Cerebellar nuclear complex (tissue), 1 donor: ENCODE data around the gene EFCAB6.

Experiments used
- DNase-seq, 2 experiments: peaks; one replicate each; lab custom pipeline; 2025; lab: John Stamatoyannopoulos, UW

EFCAB6 gene

GRCh38 chr22:43636086-43636485 lies 176.0 kb downstream of the EFCAB6 start:
- no peak for DNase-seq

GRCh38 chr22:43635101-43635500 lies 177.0 kb downstream of the EFCAB6 start:
- DNase-seq, result no peak

DNA sequence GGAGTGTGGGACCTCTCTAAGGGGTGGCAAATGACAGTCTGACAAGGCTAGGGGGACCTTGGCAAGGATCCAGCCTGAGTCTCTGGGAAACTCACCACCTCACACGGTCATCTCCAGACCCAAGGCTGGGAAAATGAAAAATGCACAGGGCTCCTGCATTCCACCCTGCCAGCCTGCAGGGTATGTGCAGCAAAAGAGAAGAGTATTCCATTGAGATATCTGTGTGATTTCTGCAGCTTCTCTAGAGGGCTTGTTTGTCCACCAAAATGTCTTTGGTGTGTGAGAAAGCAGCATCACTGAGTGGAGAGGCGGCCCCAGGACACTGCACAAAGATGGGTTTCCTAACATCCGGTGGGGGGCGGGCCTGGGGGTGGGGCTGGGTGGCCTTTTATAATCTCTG lies 177.8 kb downstream of the EFCAB6 start:
- DNase-seq, result no peak

DNA sequence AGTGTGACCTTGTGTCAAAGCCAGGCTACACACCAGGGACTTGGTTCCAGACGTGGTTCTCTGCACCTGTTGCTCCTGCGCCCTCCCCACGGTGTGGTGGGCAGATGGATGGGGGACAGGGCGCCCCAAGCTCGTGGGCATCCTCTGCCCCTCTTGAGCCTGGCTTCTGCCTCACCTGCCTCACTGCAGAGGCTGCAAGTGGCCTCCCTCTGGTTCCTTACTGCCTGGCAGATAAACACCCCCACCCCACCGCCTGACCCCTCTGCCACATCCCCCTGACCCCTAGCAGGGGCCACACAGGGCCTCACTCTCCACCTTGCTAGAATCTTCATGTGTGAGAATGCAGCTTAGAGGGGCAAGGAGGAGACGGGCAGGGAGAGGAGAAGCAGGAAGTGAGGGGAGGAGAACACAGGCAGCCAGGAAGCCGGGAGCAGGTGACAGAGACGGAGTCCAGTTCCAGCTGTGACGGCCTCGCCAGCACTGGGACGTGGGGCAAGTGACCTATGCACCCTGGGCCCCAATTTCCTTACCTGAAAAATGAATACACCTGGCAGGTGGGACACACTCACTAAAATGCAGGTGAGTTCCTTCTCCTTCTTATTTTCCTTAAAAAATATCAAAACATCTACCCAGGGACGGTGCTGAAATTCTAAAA lies 178.3 kb downstream of the EFCAB6 start:
- DNase-seq, result no peak

DNA sequence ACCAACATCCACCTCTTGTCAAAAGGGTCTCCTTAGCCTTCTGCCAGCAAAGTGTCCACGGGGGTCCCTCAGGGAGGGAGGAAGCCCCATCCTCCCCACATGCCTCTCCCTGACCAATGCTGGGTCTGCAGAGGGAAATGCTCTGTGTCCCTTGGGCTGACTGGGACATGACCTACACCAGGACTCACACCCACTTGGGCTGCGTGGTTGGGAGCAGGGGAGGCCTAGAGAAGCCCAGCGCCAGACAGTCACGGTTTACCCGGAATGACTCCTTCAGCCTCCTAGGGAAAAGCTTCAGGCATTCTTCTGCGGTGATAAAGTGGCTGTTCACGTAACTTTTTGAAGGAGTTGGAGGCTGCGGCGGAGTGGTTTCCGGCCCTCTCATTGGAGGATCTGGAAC lies 180.3 kb downstream of the EFCAB6 start:
- DNase-seq, result no peak

DNA sequence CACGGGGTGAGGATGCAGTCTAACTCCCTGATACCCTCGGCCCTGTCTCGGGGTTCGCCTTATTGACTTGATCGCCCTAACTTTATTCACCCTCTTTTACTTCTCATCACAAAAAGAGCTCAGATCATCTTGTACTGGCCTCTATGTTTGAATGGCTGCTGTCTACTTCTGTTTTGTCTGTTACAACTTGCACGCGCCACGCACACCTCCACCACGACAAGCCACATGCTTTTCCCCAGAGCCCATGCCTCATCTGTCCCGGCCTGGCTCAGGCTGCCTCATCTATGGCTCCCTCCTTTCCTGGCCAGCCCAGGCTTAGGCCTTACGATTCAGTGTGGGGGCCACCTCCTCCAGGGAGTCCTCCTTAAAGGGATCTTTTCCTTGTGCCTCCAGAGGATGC lies 180.9 kb downstream of the EFCAB6 start:
- DNase-seq, result no peak

GRCh38 chr22:43630451-43630850 lies 181.7 kb downstream of the EFCAB6 start:
- no peak for DNase-seq

GRCh38 chr22:43628250-43628649 lies 183.9 kb downstream of the EFCAB6 start:
- DNase-seq, result no peak

- no peak for DNase-seq
Observed at GRCh38 chr22:43627485-43628213, 184.5 kb downstream of the EFCAB6 start.

DNA sequence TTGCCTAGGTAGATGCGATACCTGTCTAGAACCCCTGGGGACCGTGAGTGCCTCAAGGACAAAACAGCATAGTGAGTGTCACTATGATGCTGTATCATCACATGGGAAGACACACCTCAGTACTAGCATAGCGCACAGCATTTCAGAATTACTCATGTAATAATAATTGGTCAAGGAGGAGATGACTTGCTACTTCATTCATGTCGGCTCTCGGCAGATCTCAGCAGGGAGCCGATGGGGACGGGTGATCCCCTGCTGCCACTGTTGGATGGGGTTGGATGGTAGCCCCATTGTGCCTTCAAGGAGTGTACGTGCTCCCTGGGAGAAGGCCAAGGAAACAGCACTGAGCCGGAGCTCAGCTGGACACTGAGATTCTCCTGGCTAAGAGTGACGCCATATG lies 186.9 kb downstream of the EFCAB6 start:
- no peak for DNase-seq

- DNase-seq, result no peak
Observed at GRCh38 chr22:43624144-43624998, 187.7 kb downstream of the EFCAB6 start.

DNA sequence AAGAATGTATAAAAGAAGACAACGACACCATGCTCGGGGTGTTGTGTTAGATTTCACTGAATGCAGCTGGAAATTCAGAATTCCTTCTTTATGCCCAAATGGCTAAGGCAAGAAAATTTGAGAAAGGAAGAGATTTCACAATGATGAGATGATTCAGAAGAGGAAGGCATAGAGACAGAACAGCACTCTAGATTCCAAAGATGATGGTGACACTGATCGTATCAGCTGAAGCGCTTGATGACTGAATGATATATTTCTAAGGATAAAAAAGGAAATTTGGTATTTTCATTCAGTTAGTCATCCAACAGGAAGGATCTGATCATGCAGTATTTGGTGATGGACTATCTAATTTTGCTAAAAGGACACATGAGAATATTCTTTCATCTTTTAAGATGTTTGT lies 189.2 kb downstream of the EFCAB6 start:
- no peak for DNase-seq

- no peak for DNase-seq
Observed at GRCh38 chr22:43620197-43620596, 191.9 kb downstream of the EFCAB6 start.

GRCh38 chr22:43618517-43618916 lies 193.6 kb downstream of the EFCAB6 start:
- DNase-seq, result no peak

GRCh38 chr22:43616645-43617044 lies 195.5 kb downstream of the EFCAB6 start:
- no peak for DNase-seq

DNA sequence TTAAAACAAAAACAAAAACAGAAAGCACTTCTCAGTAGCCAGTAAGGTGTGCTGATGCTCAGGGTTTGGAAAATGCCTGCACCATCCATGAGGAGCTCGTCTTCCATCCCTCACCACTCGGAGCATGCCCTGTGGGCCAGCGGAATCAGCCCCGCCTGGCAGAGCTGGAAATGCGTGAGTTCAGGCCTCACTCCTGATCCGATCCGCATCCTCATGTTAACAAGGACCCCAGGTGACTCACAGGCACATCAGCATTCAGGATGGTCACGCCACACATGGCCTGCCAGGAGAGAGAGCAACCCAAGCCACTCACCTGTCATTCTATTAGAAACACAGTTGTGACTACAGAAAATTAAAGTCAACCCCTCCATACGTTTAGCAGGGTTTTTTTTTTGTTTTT lies 211.8 kb downstream of the EFCAB6 start:
- DNase-seq, result no peak

GRCh38 chr22:43592476-43592875 lies 219.6 kb downstream of the EFCAB6 start:
- no peak for DNase-seq

DNA sequence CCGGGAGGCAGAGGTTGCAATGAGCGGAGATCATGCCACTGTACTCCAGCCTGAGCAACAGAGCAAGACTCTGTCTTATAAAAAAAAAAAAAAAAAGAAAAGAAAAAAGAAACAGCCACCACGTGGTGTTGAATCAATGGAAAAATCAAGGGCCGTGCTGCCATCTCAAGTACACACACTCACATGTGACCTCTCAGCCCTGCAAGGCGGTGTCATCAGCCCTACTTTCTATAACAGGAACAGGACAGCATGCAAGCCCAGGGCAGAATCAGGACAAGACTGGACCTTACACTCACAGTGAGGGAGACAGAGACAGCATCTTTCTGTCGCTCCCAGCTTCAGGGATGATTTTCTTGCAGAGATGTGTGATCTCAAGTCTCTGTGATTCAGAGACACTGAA lies 220.7 kb downstream of the EFCAB6 start:
- no peak for DNase-seq

DNA sequence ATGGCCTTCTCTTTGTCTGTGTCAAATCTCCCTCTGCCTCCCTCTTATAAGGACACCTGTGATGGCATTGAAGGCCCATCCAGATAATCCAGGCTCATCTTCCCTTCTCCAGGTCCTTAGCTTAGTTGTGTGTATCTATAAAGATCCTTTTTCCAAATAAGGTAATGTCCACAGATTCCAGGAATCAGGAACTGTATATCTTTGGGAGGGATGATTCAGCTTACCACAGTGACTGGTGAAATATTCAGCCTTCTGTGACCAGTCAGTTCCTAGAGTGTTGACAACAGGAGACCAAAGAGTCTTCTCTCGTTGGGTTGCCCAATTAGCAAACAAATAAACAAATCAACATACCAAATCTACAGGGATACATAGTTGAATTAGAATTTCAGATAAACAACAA lies 224.5 kb downstream of the EFCAB6 start:
- no peak for DNase-seq

DNA sequence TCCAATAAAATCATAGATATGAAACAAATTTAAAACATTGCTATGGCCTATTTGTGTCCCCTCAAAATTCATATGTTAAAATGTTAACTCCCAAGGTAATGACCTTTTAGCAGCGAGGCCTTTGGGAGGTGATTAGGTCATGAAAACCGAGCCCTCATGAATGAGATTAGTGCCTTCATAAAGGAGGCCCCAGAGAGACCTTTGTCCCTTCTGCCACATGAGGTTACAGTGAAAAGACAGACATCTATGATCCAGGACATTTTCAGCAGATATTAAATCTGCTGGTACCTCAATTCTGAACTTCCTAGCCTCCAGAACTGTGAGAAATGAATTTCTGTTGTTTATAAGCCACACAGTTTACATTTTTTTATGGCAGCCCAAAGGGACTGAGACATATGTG lies 228.6 kb downstream of the EFCAB6 start:
- DNase-seq, result no peak

- DNase-seq, result no peak
Observed at GRCh38 chr22:43582394-43582793, 229.7 kb downstream of the EFCAB6 start.

- no peak for DNase-seq
Observed at GRCh38 chr22:43580271-43580750, 231.8 kb downstream of the EFCAB6 start.

DNA sequence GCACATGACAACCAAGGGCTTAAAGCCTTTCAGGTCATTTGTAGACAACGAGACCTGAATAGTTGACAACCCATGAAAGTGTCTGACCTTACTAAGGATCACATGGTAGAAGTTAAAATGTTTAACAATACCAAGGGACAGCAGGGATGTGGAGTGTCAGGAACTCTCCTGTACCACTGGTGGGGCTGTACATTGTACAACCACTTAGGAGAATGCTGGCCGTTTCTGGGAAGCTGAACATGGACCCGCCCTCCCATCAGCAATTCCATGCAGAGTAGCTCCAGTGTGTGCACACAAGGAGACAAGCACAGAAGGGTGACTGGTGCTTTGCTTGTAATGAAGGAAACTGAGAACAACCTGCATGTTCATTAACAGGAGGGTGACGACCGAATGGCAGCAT lies 237.4 kb downstream of the EFCAB6 start:
- no peak for DNase-seq
